CD4-positive, alpha-beta T cell treated with Interleukin-1 beta for 1 hour (primary cell): ENCODE data around the gene TXNDC2.
A peak's percentile ranks its signal among the peaks of the same experiment; 100 is the strongest.

Source experiments
- DNase-seq, 2 donors: peaks; one replicate each; pipeline ENCODE4 v3.0.0-alpha.2; 2020 to 2022

The TXNDC2 gene

GRCh38 chr18:9861157-9861556 lies 24.6 kb upstream of the TXNDC2 start:
- DNase-seq = no peak

GRCh38 chr18:9861933-9862332 lies 23.8 kb upstream of the TXNDC2 start:
- no peak for DNase-seq

GRCh38 chr18:9862686-9863085 lies 23.1 kb upstream of the TXNDC2 start:
- DNase-seq = no peak

GRCh38 chr18:9863282-9863681 lies 22.5 kb upstream of the TXNDC2 start:
- DNase-seq = no peak

GRCh38 chr18:9865764-9866490 lies 19.8 kb upstream of the TXNDC2 start:
- no peak for DNase-seq

GRCh38 chr18:9866627-9867026 lies 19.1 kb upstream of the TXNDC2 start:
- DNase-seq = no peak

- DNase-seq = no peak
Measured at GRCh38 chr18:9867071-9867594, 18.6 kb upstream of the TXNDC2 start.

GRCh38 chr18:9868857-9869714 lies 16.7 kb upstream of the TXNDC2 start:
- no peak for DNase-seq

GRCh38 chr18:9869715-9870430 lies 15.9 kb upstream of the TXNDC2 start:
- peak in 1 of 2 donors; percentile 4 for DNase-seq

- no peak for DNase-seq
Measured at GRCh38 chr18:9870431-9871008, 15.3 kb upstream of the TXNDC2 start.

- no peak for DNase-seq
Measured at GRCh38 chr18:9871244-9871746, 14.5 kb upstream of the TXNDC2 start.

GRCh38 chr18:9872823-9873222 lies 12.9 kb upstream of the TXNDC2 start:
- no peak for DNase-seq

- no peak for DNase-seq
Measured at GRCh38 chr18:9874728-9875127, 11.0 kb upstream of the TXNDC2 start.

- no peak for DNase-seq
Measured at GRCh38 chr18:9876212-9876866, 9.4 kb upstream of the TXNDC2 start.

GRCh38 chr18:9876867-9877654 lies 8.7 kb upstream of the TXNDC2 start:
- DNase-seq = no peak

GRCh38 chr18:9877655-9878014 lies 8.1 kb upstream of the TXNDC2 start:
- no peak for DNase-seq

GRCh38 chr18:9878095-9878494 lies 7.7 kb upstream of the TXNDC2 start:
- DNase-seq = no peak

- no peak for DNase-seq
Measured at GRCh38 chr18:9878783-9879242, 7.0 kb upstream of the TXNDC2 start.

GRCh38 chr18:9884090-9884489 lies 1.7 kb upstream of the TXNDC2 start:
- no peak for DNase-seq

GRCh38 chr18:9884532-9885140 lies 1.1 kb upstream of the TXNDC2 start:
- DNase-seq = no peak

GRCh38 chr18:9886005-9886348 lies 204 bp downstream of the TXNDC2 start:
- DNase-seq = no peak
